ENCODE results near the gene NRGN. TPM values are rescaled to one million over a fixed set of nuclear protein-coding genes. Genes with fewer than 3 reads are reported as not detected.
A peak's percentile ranks its signal among the peaks of the same experiment; 100 is the strongest.

NRGN gene
- total RNA-seq, 1 experiment from 2014 or later, result 2.9 TPM

- TF ChIP-seq MXD4 (CRISPR knock-in tag; IDR thresholded peaks at IDR 0.05; ENCODE audit: borderline replicate concordance) (no peak), FOXP1 (CRISPR knock-in tag; IDR thresholded peaks at IDR 0.05; ENCODE audit: borderline replicate concordance) (no peak), TEAD1 (CRISPR knock-in tag; IDR thresholded peaks at IDR 0.05) (no peak), PRRX2 (CRISPR knock-in tag; IDR thresholded peaks at IDR 0.05) (no peak)
Observed at GRCh38 chr11:124717421-124717785, 22.3 kb upstream of the NRGN start (continued).

DNA sequence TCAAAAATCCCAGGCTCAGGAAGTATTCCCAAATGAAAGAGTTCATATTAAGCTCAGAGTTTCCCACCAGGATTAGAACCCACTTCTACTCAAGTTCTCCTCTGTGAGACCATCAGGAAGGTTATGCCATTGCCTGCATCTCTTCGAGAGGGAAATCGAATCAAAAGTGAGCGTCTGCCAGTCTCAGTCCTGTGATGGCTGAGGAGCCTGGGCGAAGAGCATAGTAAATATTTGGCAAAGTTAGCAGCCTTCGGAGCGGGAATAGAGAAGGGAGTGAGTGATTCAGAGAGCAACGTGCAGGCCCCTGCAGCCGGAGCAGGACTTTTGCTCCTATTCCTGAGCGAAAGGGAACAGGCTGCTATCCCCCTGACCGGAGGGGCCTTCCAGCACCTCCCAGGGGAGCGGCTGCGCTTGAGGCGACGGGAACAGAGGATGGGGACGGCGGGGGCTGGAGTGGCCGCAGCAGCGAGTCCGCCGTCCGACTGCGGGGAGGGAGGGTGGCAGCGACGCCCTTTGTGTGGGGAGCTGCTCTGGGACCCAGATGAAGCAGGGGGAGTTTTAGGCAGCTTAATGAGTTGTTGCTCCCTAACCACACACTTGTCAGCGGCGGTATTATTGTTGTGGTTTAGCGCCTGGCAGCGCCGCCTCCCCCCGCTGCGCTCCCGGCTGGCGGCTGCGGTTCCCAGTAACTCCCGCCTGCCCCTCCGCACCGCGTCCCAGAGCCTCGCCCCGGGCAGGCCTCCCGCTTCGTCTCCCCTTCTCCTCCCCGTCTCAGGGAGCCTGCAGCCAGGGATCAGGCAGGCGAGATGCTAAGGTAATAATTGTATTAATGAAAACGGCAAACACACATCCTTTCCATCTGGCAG lies 21.7 kb upstream of the NRGN start:
- ChIA-PET CTCF (interaction anchor here (0.7 to 1.8 kb wide), 6 partner anchors 22 to 76 kb away, joined by 3 to 6 read pairs (median 4); partner anchors contain the start of genes NRGN, SIAE and SPA17), POLR2A (no interaction called here)
- peaks cover 100% of the 10 kb centered on the region for H3K27me3 Mint-ChIP-seq (ENCODE audit: low read depth)
- no peak overlapping the region for H3K27ac Mint-ChIP-seq
- TF ChIP-seq, protein P1, sequence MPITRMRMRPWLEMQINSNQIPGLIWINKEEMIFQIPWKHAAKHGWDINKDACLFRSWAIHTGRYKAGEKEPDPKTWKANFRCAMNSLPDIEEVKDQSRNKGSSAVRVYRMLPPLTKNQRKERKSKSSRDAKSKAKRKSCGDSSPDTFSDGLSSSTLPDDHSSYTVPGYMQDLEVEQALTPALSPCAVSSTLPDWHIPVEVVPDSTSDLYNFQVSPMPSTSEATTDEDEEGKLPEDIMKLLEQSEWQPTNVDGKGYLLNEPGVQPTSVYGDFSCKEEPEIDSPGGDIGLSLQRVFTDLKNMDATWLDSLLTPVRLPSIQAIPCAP (CRISPR knock-in tag; IDR thresholded peaks at IDR 0.05), result no peak
- TF ChIP-seq, protein P2, sequence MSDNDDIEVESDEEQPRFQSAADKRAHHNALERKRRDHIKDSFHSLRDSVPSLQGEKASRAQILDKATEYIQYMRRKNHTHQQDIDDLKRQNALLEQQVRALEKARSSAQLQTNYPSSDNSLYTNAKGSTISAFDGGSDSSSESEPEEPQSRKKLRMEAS (CRISPR knock-in tag; IDR thresholded peaks at IDR 0.05), result peak; percentile 33; the same call in 1 of the 2 replicates
- H3K36me3 Mint-ChIP-seq, result no peaks in the 10 kb centered on the region
- peaks cover 45% of the 10 kb centered on the region for H3K4me1 Mint-ChIP-seq
- peak overlapping the region; percentile 81 for H3K4me3 Mint-ChIP-seq
- ATAC-seq (peak; percentile 79), DNase-seq (ENCODE audit: low spot score) (peak; percentile 54)
- no peaks in the 10 kb centered on the region for H3K9me3 Mint-ChIP-seq

DNA sequence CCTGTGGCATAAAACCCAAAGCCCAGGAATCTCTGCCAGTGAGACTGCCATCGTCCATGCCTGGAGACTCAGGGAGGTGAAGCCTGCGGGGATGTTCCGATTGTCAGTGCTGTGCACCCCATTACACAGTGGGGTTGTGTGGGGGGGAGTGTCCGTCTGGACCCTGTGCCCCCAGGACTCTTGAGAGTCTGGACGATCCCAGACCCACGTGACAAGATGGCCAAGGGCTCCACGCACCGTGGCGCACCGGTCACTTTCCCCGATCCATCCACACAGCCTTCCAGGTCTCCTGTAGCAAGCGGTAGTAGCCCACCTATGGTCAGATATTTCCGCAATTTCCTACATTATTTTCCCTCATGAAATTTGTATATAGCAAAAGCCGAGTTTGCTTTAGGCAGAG lies 20.9 kb upstream of the NRGN start:
- ChIA-PET POLR2A (no interaction called here), CTCF (interaction anchor here (1.0 kb wide), 1 partner anchor 21 kb away, joined by 4 read pairs; the partner anchor contains the start of gene NRGN)
- no peak overlapping the region for H3K27ac Mint-ChIP-seq
- H3K4me3 Mint-ChIP-seq, result peak overlapping the region; percentile 81
- H3K27me3 Mint-ChIP-seq (ENCODE audit: low read depth), result peaks cover 100% of the 10 kb centered on the region
- no peak for ATAC-seq
- DNase-seq (ENCODE audit: low spot score), result no peak
- no peaks in the 10 kb centered on the region for H3K9me3 Mint-ChIP-seq
- H3K4me1 Mint-ChIP-seq, result peaks cover 46% of the 10 kb centered on the region
- no peaks in the 10 kb centered on the region for H3K36me3 Mint-ChIP-seq
- TF ChIP-seq PRRX2 (CRISPR knock-in tag; IDR thresholded peaks at IDR 0.05), result no peak
- no peak for TF ChIP-seq SP1 (CRISPR knock-in tag; conservative IDR thresholded peaks at IDR 0.05)
- no peak for TF ChIP-seq OVOL2 (CRISPR knock-in tag; IDR thresholded peaks at IDR 0.05; ENCODE audit: borderline replicate concordance)
- TF ChIP-seq, protein P3, sequence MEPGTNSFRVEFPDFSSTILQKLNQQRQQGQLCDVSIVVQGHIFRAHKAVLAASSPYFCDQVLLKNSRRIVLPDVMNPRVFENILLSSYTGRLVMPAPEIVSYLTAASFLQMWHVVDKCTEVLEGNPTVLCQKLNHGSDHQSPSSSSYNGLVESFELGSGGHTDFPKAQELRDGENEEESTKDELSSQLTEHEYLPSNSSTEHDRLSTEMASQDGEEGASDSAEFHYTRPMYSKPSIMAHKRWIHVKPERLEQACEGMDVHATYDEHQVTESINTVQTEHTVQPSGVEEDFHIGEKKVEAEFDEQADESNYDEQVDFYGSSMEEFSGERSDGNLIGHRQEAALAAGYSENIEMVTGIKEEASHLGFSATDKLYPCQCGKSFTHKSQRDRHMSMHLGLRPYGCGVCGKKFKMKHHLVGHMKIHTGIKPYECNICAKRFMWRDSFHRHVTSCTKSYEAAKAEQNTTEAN (CRISPR knock-in tag; IDR thresholded peaks at IDR 0.05), result no peak
- TF ChIP-seq USF1 (CRISPR knock-in tag; IDR thresholded peaks at IDR 0.05), result no peak; the same call in 1 of the 2 replicates
- no peak for TF ChIP-seq RORB (CRISPR knock-in tag; IDR thresholded peaks at IDR 0.05)
- TF ChIP-seq ZNF138 (CRISPR knock-in tag; conservative IDR thresholded peaks at IDR 0.05), result no peak
- no peak for TF ChIP-seq ELF4 (CRISPR knock-in tag; IDR thresholded peaks at IDR 0.05; ENCODE audit: low read depth)
- no peak for TF ChIP-seq ZNF121 (CRISPR knock-in tag; IDR thresholded peaks at IDR 0.05)
- no peak for TF ChIP-seq ATF2 (CRISPR knock-in tag; IDR thresholded peaks at IDR 0.05; ENCODE audit: borderline replicate concordance, low read depth)
- no peak for TF ChIP-seq ERG (CRISPR knock-in tag; IDR thresholded peaks at IDR 0.05)
- no peak for TF ChIP-seq ZNF671 (CRISPR knock-in tag; IDR thresholded peaks at IDR 0.05)
- TF ChIP-seq ZMAT4 (CRISPR knock-in tag; IDR thresholded peaks at IDR 0.05), result no peak
- TF ChIP-seq ATF1 (CRISPR knock-in tag; IDR thresholded peaks at IDR 0.05), result no peak
- no peak for TF ChIP-seq ZNF512 (CRISPR knock-in tag; IDR thresholded peaks at IDR 0.05; ENCODE audit: borderline replicate concordance)
